Gastrocnemius medialis (tissue), 4 donors: ENCODE measurements around the gene SHISA4.

Experiments used
- CTCF ChIP-seq, 5 experiments: fragments of 450-650 bp in 3 of 5; fragments of 200-600 bp in 2 of 5; sonication (generic) in 2 of 5; IDR thresholded peaks in 4 of 5; conservative IDR thresholded peaks in 1 of 5; 1 replicate in 4 of 5; 2 replicates in 1 of 5; pipeline ENCODE4 v1.5.1; 2016 to 2019; ENCODE audit warnings: antibody characterized with exemption in 5 of 5, mild to moderate bottlenecking in 3 of 5, moderate library complexity in 3 of 5
- POLR2A ChIP-seq, 2 donors: fragments of 450-650 bp; IDR thresholded peaks; one replicate each; pipeline ENCODE4 v1.6.1; 2017; ENCODE audit warnings: antibody characterized with exemption in 2 of 2, mild to moderate bottlenecking in 2 of 2, moderate library complexity in 2 of 2

- TF ChIP-seq CTCF (IDR thresholded peaks at IDR 0.05 in 4 of 5, conservative IDR thresholded peaks at IDR 0.05 in 1 of 5) = no peak
- no peak for TF ChIP-seq POLR2A (IDR thresholded peaks at IDR 0.05)
These were observed 39.6 kb downstream of the SHISA4 start for GRCh38 chr1:201928266-201928665.
